ENCODE measurements around the gene PLEKHA6. TPM values are rescaled to one million over a fixed set of nuclear protein-coding genes. Genes with fewer than 3 reads are reported as not detected.
"Not testable (repeated sequence)": the region's sequence is repeated elsewhere in the genome, so short reads cannot be mapped to it uniquely, and the experiment has no call there.

PLEKHA6 gene
- total and polyA plus RNA-seq, 2 donors (not counting 1 experiment from before 2014, with no cell fraction given), result 0.31 to 0.47 TPM

DNA sequence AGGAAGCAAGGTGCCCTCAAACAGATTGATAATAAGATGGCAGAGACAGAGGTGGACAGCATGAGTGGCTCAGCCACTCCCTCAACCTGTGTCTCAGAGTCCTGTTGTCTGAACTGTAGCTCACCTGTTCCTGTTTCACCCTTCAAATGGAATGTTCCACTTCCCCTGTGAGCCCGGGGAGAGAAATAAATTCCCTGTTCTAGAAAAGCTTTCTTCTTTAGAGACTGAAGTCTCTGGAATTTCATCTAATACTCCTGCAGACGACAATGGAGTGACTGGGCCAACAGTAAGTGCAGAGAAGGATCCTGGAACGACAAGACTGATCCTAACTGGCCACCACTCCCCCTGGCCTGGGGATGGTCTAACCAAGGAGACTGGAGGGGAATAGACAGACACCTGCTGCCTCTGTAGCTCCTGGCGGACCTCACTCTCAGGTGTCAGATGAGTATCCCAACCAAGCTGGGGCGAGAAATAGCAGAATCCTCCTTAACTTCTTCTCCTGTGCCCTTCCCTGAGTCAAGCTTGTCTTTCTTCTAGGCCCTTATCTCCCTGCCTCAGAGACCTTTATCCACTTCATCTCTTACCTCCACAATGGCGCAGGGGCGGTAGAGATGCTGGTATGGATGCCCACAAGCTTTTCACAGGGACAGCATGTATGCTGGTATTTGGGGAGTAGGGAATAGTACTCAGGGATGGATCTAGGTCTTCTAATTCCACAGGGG is 45.4 kb downstream of the PLEKHA6 start:
- H3K36me3 ChIP-seq (replicated peaks in 1 of 2; ENCODE audit: control extremely low read depth in 1 of 2, control insufficient read depth in 1 of 2, extremely low read depth in 1 of 2, insufficient read depth in 2 of 2, low read length in 1 of 2), result no peaks in the 10 kb centered on the region
- Mint-ChIP-seq H3K4me3 (peak overlapping the region; percentile 16), H3K27ac (no peak overlapping the region), H3K4me1 (peaks cover 17% of the 10 kb centered on the region), H3K27me3 (peaks cover 46% of the 10 kb centered on the region), H3K9me3 (ENCODE audit: insufficient read depth) (no peaks in the 10 kb centered on the region)
- H4K20me1 ChIP-seq (ENCODE audit: control insufficient read depth, insufficient read depth, low read length, poor library complexity, severe bottlenecking), result no peaks in the 10 kb centered on the region
- ATAC-seq (ENCODE audit: low read depth) (no peak), DNase-seq (peak; percentile 32)
- no peak overlapping the region for H3K9ac ChIP-seq (ENCODE audit: low read length)
- no peak overlapping the region for H3K27ac ChIP-seq (ENCODE audit: low read length in 2 of 2)
- H3K79me2 ChIP-seq (ENCODE audit: control insufficient read depth, insufficient read depth, low read length), result no peaks in the 10 kb centered on the region
- ChIA-PET POLR2A (no interaction called here), CTCF (interaction anchor here (0.7 to 1.1 kb wide), 2 partner anchors 17 to 152 kb away, joined by 3 read pairs; no protein-coding TSS in a partner anchor)
- H3K4me3 ChIP-seq (ENCODE audit: control extremely low read depth in 1 of 5, extremely low read depth in 1 of 5, insufficient read depth in 1 of 5, low read depth in 2 of 5, low read length in 4 of 5), result peak overlapping the region in 1 of 5 experiments; percentile 21
- H3K4me2 ChIP-seq (replicated peaks; ENCODE audit: low read depth, low read length, poor library complexity, severe bottlenecking), result peak overlapping the region; percentile 25
- no peaks in the 10 kb centered on the region for H3K9me3 ChIP-seq (ENCODE audit: control extremely low read depth in 1 of 3, control insufficient read depth in 2 of 3, insufficient read depth in 1 of 3, low read length in 2 of 3)
- H2AFZ ChIP-seq (ENCODE audit: insufficient read depth, low read depth, low read length, poor library complexity, severe bottlenecking), result peak overlapping the region; percentile 26
- intact Hi-C loops (cut with micrococcal nuclease), result no loop called here
- TF ChIP-seq EZH2 (IDR thresholded peaks at IDR 0.05; ENCODE audit: borderline replicate concordance, insufficient read depth, low read depth, low read length, poor library complexity, severe bottlenecking), result no peak
- TF ChIP-seq, protein P1, sequence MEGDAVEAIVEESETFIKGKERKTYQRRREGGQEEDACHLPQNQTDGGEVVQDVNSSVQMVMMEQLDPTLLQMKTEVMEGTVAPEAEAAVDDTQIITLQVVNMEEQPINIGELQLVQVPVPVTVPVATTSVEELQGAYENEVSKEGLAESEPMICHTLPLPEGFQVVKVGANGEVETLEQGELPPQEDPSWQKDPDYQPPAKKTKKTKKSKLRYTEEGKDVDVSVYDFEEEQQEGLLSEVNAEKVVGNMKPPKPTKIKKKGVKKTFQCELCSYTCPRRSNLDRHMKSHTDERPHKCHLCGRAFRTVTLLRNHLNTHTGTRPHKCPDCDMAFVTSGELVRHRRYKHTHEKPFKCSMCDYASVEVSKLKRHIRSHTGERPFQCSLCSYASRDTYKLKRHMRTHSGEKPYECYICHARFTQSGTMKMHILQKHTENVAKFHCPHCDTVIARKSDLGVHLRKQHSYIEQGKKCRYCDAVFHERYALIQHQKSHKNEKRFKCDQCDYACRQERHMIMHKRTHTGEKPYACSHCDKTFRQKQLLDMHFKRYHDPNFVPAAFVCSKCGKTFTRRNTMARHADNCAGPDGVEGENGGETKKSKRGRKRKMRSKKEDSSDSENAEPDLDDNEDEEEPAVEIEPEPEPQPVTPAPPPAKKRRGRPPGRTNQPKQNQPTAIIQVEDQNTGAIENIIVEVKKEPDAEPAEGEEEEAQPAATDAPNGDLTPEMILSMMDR (IDR thresholded peaks at IDR 0.05), result no peak
- H3K27me3 ChIP-seq (replicated peaks in 1 of 4; ENCODE audit: control extremely low read depth in 1 of 4, control insufficient read depth in 3 of 4, insufficient read depth in 4 of 4, low read length in 3 of 4), result peaks cover 0 to 6% (median 0%) of the 10 kb centered on the region in 4 experiments
- H3K4me1 ChIP-seq (ENCODE audit: control insufficient read depth in 2 of 2, insufficient read depth in 2 of 2, low read length in 2 of 2), result peaks cover 0 to 12% of the 10 kb centered on the region in 2 donors
- WGBS (ENCODE audit: insufficient coverage), result 76% methylated on average over 4 of the region's 7 CpGs

DNA sequence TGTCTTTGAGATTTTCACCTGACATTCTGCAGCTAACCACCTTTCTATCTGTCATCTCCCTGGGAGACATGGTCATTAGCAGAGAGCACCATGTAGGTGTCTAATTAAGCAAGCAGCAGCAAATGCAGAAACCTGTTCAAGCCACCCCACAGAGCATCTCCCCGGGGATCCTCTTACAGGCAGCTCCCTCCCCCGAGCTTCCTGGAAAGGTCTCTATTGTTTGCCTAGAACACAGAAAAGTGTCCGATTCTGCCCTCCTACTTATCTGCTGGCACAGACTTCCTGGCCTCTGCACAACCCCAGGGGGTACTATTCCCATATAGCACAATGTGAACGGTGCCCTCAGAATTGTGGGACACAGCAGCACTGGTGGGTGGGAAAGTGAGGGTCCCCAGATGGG is 46.1 kb downstream of the PLEKHA6 start:
- no peak overlapping the region for H3K9ac ChIP-seq (ENCODE audit: low read length)
- peak overlapping the region in 1 of 5 experiments; percentile 21 for H3K4me3 ChIP-seq (ENCODE audit: control extremely low read depth in 1 of 5, extremely low read depth in 1 of 5, insufficient read depth in 1 of 5, low read depth in 2 of 5, low read length in 4 of 5)
- no peak overlapping the region for H3K27ac ChIP-seq (ENCODE audit: low read length in 2 of 2)
- H3K9me3 ChIP-seq (ENCODE audit: control extremely low read depth in 1 of 3, control insufficient read depth in 2 of 3, insufficient read depth in 1 of 3, low read length in 2 of 3), result no peaks in the 10 kb centered on the region
- TF ChIP-seq, protein P1 (IDR thresholded peaks at IDR 0.05), result no peak
- TF ChIP-seq EZH2 (IDR thresholded peaks at IDR 0.05; ENCODE audit: borderline replicate concordance, insufficient read depth, low read depth, low read length, poor library complexity, severe bottlenecking), result no peak
- H3K79me2 ChIP-seq (ENCODE audit: control insufficient read depth, insufficient read depth, low read length), result no peaks in the 10 kb centered on the region
- intact Hi-C loops (cut with micrococcal nuclease), result no loop called here
- H3K4me3 Mint-ChIP-seq, result peak overlapping the region; percentile 2
- no peak overlapping the region for H3K27ac Mint-ChIP-seq
- no peaks in the 10 kb centered on the region for H4K20me1 ChIP-seq (ENCODE audit: control insufficient read depth, insufficient read depth, low read length, poor library complexity, severe bottlenecking)
- peaks cover 17% of the 10 kb centered on the region for H3K4me1 Mint-ChIP-seq
- 0% methylated on average over 3 of the region's 4 CpGs for WGBS (ENCODE audit: insufficient coverage)
- no peak for DNase-seq
- ChIA-PET POLR2A (no interaction called here), CTCF (interaction anchor here (1.1 kb wide), 1 partner anchor 17 kb away, joined by 3 read pairs; no protein-coding TSS in a partner anchor)
- no peak for ATAC-seq (ENCODE audit: low read depth)
- peaks cover 0 to 6% (median 0%) of the 10 kb centered on the region in 4 experiments for H3K27me3 ChIP-seq (replicated peaks in 1 of 4; ENCODE audit: control extremely low read depth in 1 of 4, control insufficient read depth in 3 of 4, insufficient read depth in 4 of 4, low read length in 3 of 4)
- peak overlapping the region; percentile 26 for H2AFZ ChIP-seq (ENCODE audit: insufficient read depth, low read depth, low read length, poor library complexity, severe bottlenecking)
- H3K9me3 Mint-ChIP-seq (ENCODE audit: insufficient read depth), result no peaks in the 10 kb centered on the region
- H3K4me2 ChIP-seq (replicated peaks; ENCODE audit: low read depth, low read length, poor library complexity, severe bottlenecking), result peak overlapping the region; percentile 25
- H3K36me3 ChIP-seq (replicated peaks in 1 of 2; ENCODE audit: control extremely low read depth in 1 of 2, control insufficient read depth in 1 of 2, extremely low read depth in 1 of 2, insufficient read depth in 2 of 2, low read length in 1 of 2), result no peaks in the 10 kb centered on the region
- H3K27me3 Mint-ChIP-seq, result peaks cover 47% of the 10 kb centered on the region
- peaks cover 0 to 12% of the 10 kb centered on the region in 2 donors for H3K4me1 ChIP-seq (ENCODE audit: control insufficient read depth in 2 of 2, insufficient read depth in 2 of 2, low read length in 2 of 2)

DNA sequence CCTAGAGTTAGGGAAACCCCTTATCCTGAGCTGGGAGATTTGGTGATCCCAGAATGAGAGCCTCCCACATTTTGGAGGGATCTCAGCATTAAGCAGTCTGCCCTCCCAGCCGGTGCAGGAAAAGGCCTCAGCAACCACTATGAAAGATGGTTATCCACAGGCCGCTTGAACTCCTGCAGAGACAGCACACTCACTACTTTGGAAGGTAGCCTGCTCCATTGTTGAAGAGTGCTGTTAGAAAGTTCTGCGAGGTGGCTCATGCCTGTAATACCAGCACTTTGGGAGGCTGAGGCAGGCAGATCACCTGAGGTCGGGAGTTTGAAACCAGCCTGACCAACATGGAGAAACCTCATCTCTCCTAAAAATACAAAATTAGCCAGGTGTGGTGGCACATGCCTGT is 48.8 kb downstream of the PLEKHA6 start:
- CTCF ChIA-PET; H3K79me2 ChIP-seq (ENCODE audit: control insufficient read depth, insufficient read depth, low read length); intact Hi-C loops (cut with micrococcal nuclease); H3K4me3 Mint-ChIP-seq; H4K20me1 ChIP-seq (ENCODE audit: control insufficient read depth, insufficient read depth, low read length, poor library complexity, severe bottlenecking); H3K4me2 ChIP-seq (replicated peaks; ENCODE audit: low read depth, low read length, poor library complexity, severe bottlenecking); H3K4me3 ChIP-seq (ENCODE audit: control extremely low read depth in 1 of 5, extremely low read depth in 1 of 5, insufficient read depth in 1 of 5, low read depth in 2 of 5, low read length in 4 of 5); POLR2A ChIA-PET; H3K27ac Mint-ChIP-seq; H3K27ac ChIP-seq (ENCODE audit: low read length in 2 of 2); H3K9me3 ChIP-seq (ENCODE audit: control extremely low read depth in 1 of 3, control insufficient read depth in 2 of 3, insufficient read depth in 1 of 3, low read length in 2 of 3); H3K36me3 ChIP-seq (replicated peaks in 1 of 2; ENCODE audit: control extremely low read depth in 1 of 2, control insufficient read depth in 1 of 2, extremely low read depth in 1 of 2, insufficient read depth in 2 of 2, low read length in 1 of 2); DNase-seq; ATAC-seq (ENCODE audit: low read depth); H2AFZ ChIP-seq (ENCODE audit: insufficient read depth, low read depth, low read length, poor library complexity, severe bottlenecking); H3K9ac ChIP-seq (ENCODE audit: low read length); H3K9me3 Mint-ChIP-seq (ENCODE audit: insufficient read depth): not testable (repeated sequence)
- peaks cover 63% of the 10 kb centered on the region for H3K27me3 Mint-ChIP-seq
- H3K4me1 Mint-ChIP-seq, result peaks cover 17% of the 10 kb centered on the region
- WGBS (ENCODE audit: insufficient coverage), result 97% methylated on average over 4 of the region's 4 CpGs
- peaks cover 0 to 12% of the 10 kb centered on the region in 2 donors for H3K4me1 ChIP-seq (ENCODE audit: control insufficient read depth in 2 of 2, insufficient read depth in 2 of 2, low read length in 2 of 2)
- peaks cover 0 to 22% (median 0%) of the 10 kb centered on the region in 4 experiments for H3K27me3 ChIP-seq (replicated peaks in 1 of 4; ENCODE audit: control extremely low read depth in 1 of 4, control insufficient read depth in 3 of 4, insufficient read depth in 4 of 4, low read length in 3 of 4)
